Effector memory CD4-positive, alpha-beta T cell (primary cell): Measurements from ENCODE around the gene C1QTNF12.

Experiments used
- DNase-seq, 3 donors: peaks; one replicate each; pipeline ENCODE4 v3.0.0-alpha.2; 2020
- H3K27ac ChIP-seq: 2 replicates; pipeline ENCODE4 v1.7.0; 2013; ENCODE audit warnings: mild to moderate bottlenecking, low read length, moderate library complexity; ENCODE audit not compliant: insufficient read depth, poor library complexity, severe bottlenecking
- H3K27me3 ChIP-seq: replicated peaks from 2 replicates; pipeline ENCODE4 v1.7.0; 2013; ENCODE audit warnings: mild to moderate bottlenecking, low read length; ENCODE audit not compliant: insufficient read depth, control insufficient read depth, poor library complexity, severe bottlenecking
- H3K36me3 ChIP-seq: 2 replicates; pipeline ENCODE4 v1.7.0; 2013; ENCODE audit warnings: mild to moderate bottlenecking, low read length, moderate library complexity; ENCODE audit not compliant: control insufficient read depth, insufficient read depth
- H3K4me1 ChIP-seq: 2 replicates; pipeline ENCODE4 v1.7.0; 2013; ENCODE audit warnings: low read length, mild to moderate bottlenecking; ENCODE audit not compliant: control insufficient read depth, insufficient read depth, poor library complexity, severe bottlenecking
- H3K4me3 ChIP-seq: 2 replicates; pipeline ENCODE4 v1.7.0; 2013; ENCODE audit warnings: low read length, low read depth, mild to moderate bottlenecking; ENCODE audit not compliant: insufficient read depth, poor library complexity, severe bottlenecking
- H3K9me3 ChIP-seq: 2 replicates; pipeline ENCODE4 v1.7.0; 2013; ENCODE audit warnings: mild to moderate bottlenecking, low read length, moderate library complexity; ENCODE audit not compliant: control insufficient read depth

C1QTNF12 gene

DNA sequence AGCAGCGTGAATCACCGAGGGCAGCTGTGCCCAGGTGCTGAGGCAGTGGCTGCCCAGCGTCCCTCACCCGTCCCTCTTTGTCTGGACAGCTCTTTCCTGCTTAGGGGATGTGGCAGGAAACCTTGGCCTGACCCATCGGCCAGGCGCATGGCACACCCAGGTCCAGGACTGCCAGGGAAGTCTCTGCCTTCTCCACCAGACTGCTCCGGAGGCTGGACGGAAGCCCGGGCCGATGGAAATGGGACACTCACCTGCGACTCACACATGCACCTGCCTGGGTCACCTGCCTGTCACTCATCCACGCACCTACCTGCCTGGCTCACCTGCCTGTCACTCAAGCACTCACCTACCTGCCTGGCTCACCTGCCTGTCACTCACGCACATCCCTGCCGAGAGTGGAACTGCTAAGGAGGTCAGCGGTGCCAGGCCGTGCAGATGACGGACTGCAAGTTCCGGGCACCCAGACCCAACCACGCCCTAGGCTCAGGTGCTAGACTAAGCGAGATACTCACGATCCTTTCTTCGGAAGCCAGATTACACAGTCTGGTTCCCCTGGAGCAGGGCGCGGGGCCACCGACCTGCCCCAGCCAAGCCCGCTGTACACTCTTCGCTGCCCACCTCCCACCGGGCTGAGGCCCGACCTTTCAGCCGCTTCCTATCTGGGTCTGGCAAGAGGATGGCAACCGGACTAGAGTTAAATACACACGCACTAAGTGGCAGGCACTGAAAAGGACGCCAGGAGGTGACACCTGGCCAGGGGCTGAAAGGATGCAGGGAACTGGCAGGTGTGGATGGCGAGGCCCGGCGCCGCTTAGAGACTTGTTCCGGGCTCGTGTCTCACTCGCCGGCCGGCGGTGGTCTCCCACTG is 26.1 kb upstream of the C1QTNF12 start:
- Histone ChIP-seq H3K36me3 (peaks cover 7% of the 10 kb centered on the region), H3K9me3 (no peaks in the 10 kb centered on the region), H3K4me3 (peak overlapping the region; percentile 72), H3K27me3 (no peaks in the 10 kb centered on the region), H3K27ac (peak overlapping the region; percentile 72), H3K4me1 (peaks cover 27% of the 10 kb centered on the region)
- no peak for DNase-seq

DNA sequence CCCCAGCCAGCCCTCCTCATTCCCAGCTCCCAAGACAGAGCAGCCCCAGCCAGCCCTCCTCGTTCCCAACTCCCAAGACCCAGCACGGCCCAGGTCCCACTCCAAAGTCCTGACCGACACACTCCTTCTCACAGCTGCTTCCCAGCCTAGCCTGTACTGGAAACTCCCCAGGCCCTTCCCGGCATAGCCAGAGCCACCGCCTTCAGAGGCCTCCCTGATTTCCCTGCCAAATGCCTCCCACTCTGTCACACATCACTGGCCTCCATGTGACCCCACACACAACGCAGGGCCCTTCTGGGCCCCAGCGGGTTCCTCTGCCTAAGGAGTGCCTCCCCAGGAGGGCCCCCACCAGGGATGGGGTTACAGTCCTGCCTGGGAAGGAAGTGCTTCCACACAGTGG is 24.3 kb upstream of the C1QTNF12 start:
- no peaks in the 10 kb centered on the region for H3K27me3 ChIP-seq
- H3K9me3 ChIP-seq: no peaks in the 10 kb centered on the region
- DNase-seq: no peak
- H3K4me3 ChIP-seq: no peak overlapping the region
- H3K36me3 ChIP-seq: peaks cover 13% of the 10 kb centered on the region
- no peak overlapping the region for H3K27ac ChIP-seq
- peaks cover 27% of the 10 kb centered on the region for H3K4me1 ChIP-seq

DNA sequence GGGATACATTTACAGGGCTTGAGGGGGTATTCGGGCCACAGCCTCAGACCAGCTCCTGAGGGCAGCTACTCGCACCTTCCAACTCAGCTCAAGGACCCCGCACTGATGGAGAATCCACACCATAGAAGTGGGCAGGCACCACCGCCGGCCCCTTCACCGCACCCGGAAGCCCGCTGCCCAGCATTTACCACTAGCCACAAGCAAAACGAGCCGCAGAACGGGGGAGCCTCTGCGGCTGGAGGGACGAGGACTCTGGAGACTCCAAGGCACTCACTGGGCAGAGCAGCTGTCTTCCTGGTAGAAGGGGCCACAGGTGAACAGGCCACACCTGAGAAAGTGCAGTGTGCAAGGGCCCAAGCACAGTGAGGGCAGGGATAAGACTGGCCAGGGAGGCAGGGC is 21.8 kb upstream of the C1QTNF12 start:
- Histone ChIP-seq H3K36me3 (peaks cover 26% of the 10 kb centered on the region), H3K27me3 (no peaks in the 10 kb centered on the region), H3K4me3 (no peak overlapping the region), H3K27ac (no peak overlapping the region), H3K4me1 (peaks cover 22% of the 10 kb centered on the region), H3K9me3 (no peaks in the 10 kb centered on the region)
- DNase-seq: no peak

DNA sequence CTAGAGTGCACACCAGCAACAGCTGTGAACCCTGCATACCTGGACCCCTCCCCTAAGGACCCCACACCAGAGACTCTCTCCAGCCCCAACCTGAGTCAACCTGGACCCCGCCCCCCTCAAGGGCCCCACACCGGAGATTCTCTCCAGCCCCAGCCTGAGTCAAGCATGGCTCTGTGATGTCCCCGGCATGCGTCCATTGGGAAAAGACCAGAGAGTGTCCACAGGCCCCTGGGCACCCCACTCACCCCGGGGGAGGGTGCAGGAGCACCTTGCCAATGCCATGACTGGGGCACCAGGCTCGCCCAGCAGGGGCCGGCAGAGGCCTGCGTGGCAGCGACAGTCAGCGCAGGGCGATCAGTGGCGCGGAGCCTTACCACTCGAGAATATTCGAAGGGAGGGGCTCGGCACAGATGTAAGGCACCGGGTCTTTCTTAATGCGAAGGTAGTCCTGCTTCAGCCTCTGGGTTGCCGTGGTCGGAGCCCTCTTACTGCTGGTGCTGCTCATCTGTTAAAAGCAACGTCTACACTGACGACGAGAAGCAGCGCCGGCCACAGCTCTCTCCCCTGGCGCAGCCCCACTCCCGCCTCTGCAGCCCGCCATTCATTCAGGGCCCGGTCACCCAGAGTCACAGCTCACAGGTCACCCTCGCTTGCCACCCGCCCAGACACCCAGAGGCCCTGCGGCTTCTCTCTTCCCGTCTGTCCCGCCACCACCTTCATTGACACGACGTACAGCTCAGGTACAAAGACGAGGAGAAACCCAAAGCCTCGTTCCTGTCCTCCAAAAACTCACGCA is 21.2 kb upstream of the C1QTNF12 start:
- H3K27me3 ChIP-seq: no peaks in the 10 kb centered on the region
- H3K4me3 ChIP-seq: no peak overlapping the region
- no peak for DNase-seq
- no peak overlapping the region for H3K27ac ChIP-seq
- H3K9me3 ChIP-seq: no peaks in the 10 kb centered on the region
- H3K4me1 ChIP-seq: peaks cover 20% of the 10 kb centered on the region
- peaks cover 32% of the 10 kb centered on the region for H3K36me3 ChIP-seq

DNA sequence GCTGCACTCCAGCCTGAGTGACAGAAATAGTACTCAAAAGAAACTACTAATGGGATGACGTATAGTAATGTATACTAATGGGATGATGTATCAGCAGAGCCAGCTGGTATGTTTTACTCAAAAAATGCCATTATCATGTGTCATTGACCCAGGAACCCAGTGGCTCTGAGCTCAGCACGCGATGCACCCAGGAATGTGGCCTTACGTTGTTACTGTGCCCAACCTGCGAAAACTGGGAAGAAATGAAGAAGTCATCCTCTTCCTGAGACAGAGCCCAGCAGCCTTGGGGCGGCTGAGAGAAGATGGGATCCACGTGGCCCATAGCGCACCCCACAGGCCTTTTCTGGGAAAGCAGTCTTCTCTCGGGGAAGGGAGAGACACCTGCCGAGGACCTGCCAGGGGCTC is 18.3 kb upstream of the C1QTNF12 start:
- peaks cover 47% of the 10 kb centered on the region for H3K36me3 ChIP-seq
- no peak for DNase-seq
- peaks cover 4% of the 10 kb centered on the region for H3K4me1 ChIP-seq
- H3K9me3 ChIP-seq: no peaks in the 10 kb centered on the region
- H3K27me3 ChIP-seq: no peaks in the 10 kb centered on the region
- H3K27ac ChIP-seq: no peak overlapping the region
- no peak overlapping the region for H3K4me3 ChIP-seq

DNA sequence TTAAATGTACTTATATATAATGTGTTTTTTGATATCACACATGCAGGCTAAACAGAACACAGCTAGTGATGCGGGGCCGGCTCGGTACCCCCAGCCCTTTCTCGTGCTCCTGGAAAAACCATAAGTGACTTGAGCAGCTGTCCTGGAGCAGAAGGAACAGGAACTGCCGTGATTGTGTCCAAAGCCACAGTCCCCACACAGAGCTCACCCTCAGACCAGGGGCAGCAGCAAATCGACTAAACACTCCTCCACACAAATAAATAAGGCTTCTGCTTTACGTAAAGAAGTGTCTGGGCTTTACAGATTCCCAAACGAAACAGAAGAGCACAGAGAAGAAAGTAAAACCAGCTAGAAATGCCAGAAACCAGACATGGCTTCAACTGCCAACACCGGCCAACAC is 17.5 kb upstream of the C1QTNF12 start:
- no peak for DNase-seq
- Histone ChIP-seq H3K36me3 (peaks cover 52% of the 10 kb centered on the region), H3K9me3 (no peaks in the 10 kb centered on the region), H3K4me3 (no peak overlapping the region), H3K27ac (no peak overlapping the region), H3K27me3 (no peaks in the 10 kb centered on the region), H3K4me1 (peaks cover 4% of the 10 kb centered on the region)

DNA sequence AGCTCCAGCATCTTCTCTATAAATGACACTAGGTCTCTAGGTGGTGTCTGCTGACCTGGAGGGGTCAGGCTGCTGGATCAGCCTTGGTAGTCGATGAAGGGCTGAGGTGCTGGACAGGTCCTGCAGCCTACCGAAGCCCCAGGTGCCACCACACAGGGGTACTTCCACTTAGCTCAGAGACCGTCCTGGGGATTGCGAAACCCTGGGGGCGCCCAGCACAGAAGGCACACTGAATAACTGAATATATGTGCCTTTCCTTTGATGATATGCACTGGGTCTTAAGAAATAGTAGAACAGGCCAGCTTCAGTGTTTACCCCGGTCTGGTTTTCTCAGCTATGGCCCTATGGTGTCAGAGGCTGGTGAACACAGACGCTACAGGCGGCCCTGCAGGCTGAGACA is 16.2 kb upstream of the C1QTNF12 start:
- H3K27me3 ChIP-seq: no peaks in the 10 kb centered on the region
- no peak for DNase-seq
- H3K36me3 ChIP-seq: peaks cover 45% of the 10 kb centered on the region
- no peak overlapping the region for H3K4me3 ChIP-seq
- H3K4me1 ChIP-seq: peaks cover 4% of the 10 kb centered on the region
- no peak overlapping the region for H3K27ac ChIP-seq
- no peaks in the 10 kb centered on the region for H3K9me3 ChIP-seq

DNA sequence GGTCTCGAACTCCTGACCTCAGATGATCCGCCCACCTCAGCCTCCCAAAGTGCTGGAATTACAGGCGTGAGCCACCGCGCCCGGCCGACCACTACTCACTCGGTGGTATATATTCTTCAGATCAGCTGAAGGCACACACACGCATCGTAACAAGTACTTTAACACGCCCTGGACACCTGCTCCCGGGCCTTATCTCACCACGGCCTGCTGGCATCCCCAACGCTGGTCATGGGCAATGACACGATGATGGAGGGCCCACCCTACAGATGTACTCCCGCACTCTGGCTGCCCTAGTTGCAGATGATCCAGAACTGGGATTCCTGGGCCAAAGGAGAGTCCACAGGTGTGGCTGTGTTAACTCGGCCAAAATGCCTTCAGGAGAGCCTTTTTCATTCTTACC is 15.5 kb upstream of the C1QTNF12 start:
- peaks cover 42% of the 10 kb centered on the region for H3K36me3 ChIP-seq

DNA sequence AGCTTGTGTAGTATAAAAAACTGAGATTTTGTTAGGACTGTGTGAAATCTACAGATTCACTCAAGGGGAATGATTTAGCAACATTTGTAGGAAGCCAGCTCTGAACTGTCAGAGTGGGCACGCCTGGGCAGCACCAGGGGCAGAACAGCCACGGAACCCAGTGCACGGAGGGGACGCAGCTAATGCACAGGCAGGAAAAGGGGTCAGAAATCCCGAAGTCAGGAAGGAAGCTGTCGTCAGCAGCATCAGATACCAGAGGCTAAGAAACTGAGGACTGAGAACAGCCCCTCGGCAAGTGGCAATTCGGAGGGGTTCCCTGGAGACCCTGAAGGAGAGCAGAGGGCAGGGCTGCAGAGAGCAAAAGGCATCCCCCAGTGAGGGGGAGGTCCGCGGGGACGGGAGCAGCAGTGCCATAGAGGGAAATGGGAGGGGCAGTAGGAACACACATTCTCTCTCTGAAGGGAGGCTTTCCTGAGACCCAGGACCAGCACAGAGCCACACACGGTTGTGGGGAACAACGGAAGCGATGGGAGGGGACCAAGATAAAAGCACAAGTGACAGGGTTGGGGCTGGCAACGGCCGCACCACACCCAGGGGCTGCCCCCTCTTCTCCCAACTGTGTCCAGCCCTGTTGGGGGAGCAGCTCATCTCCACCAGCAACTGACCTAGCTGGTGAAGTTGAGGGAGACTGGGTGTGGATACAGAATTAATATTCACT is 14.5 kb upstream of the C1QTNF12 start:
- Histone ChIP-seq H3K4me1 (peaks cover 4% of the 10 kb centered on the region), H3K27ac (peak overlapping the region; percentile 0), H3K4me3 (no peak overlapping the region), H3K36me3 (peaks cover 50% of the 10 kb centered on the region), H3K9me3 (no peaks in the 10 kb centered on the region), H3K27me3 (no peaks in the 10 kb centered on the region)
- no peak for DNase-seq

More for the DNA sequence above, 15.5 kb upstream of the C1QTNF12 start:
- Histone ChIP-seq H3K4me1 (peaks cover 4% of the 10 kb centered on the region), H3K9me3 (no peaks in the 10 kb centered on the region), H3K27me3 (no peaks in the 10 kb centered on the region), H3K4me3 (no peak overlapping the region), H3K27ac (no peak overlapping the region)
- no peak for DNase-seq
